ENCODE data around the gene M1AP. TPM values are rescaled to one million over a fixed set of nuclear protein-coding genes. Genes with fewer than 3 reads are reported as not detected.
A peak's percentile ranks its signal among the peaks of the same experiment; 100 is the strongest.

Gene M1AP
- polyA plus RNA-seq, 1 experiment = 0.33 TPM

DNA sequence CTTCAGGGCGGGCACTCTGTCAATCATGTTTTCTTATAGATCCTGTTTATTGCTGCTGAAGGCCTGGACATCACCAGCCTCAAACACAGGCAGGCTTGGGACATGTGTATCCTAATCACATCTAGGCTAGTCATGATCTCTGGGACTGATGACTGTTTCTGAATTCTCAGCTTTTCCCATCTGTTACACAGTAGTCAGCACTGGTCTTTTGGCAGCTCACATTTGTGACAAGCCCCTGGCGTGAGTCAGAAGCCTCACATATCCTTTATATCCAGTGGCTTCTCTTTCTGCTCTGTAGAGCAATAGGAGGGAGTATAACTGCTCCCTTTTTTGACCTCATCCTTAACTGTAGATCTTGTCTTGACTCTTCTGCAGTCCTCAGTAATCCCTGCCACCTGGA is 10.4 kb upstream of the M1AP start:
- H3K4me3 ChIP-seq (ENCODE audit: low read depth, low read length) = no peak overlapping the region
- no peaks in the 10 kb centered on the region for H3K27me3 ChIP-seq (ENCODE audit: control insufficient read depth, insufficient read depth, low read length)
- peak; percentile 47 for DNase-seq (ENCODE audit: low read depth)
- POLR2A ChIA-PET = no interaction called here
- CTCF ChIA-PET = interaction anchor here (1.4 to 2.1 kb wide), 2 partner anchors 17 to 33 kb away, joined by 3 to 6 read pairs; no protein-coding TSS in a partner anchor
- no peaks in the 10 kb centered on the region; the same call in 1 of the 2 replicates for H3K36me3 ChIP-seq (ENCODE audit: control insufficient read depth, insufficient read depth, low read length)
- TF ChIP-seq, protein P1, sequence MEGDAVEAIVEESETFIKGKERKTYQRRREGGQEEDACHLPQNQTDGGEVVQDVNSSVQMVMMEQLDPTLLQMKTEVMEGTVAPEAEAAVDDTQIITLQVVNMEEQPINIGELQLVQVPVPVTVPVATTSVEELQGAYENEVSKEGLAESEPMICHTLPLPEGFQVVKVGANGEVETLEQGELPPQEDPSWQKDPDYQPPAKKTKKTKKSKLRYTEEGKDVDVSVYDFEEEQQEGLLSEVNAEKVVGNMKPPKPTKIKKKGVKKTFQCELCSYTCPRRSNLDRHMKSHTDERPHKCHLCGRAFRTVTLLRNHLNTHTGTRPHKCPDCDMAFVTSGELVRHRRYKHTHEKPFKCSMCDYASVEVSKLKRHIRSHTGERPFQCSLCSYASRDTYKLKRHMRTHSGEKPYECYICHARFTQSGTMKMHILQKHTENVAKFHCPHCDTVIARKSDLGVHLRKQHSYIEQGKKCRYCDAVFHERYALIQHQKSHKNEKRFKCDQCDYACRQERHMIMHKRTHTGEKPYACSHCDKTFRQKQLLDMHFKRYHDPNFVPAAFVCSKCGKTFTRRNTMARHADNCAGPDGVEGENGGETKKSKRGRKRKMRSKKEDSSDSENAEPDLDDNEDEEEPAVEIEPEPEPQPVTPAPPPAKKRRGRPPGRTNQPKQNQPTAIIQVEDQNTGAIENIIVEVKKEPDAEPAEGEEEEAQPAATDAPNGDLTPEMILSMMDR (IDR thresholded peaks at IDR 0.05; ENCODE audit: insufficient read depth, low read depth, low read length) = no peak

DNA sequence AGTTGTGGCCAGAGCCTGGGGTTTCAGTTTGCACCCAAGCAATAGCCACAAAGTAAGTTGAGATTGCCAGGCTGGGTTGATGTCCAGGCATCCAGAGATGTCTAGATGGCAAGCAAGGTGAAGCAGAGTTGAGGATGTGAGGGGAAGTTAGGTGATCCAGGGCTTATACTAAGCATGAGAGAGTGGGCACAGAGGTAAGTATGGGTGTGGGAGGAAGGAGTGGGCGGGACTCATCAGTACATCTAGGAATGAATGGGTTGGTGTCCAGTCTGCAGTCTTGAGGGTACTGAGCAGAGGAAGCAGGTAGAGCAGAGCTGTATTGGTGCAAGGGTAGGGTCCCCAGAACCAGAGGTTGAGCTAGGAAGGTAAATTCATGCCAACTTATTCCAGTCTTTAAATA is 7.4 kb upstream of the M1AP start:
- ChIA-PET CTCF (interaction anchor here (1.1 kb wide), 1 partner anchor 17 kb away, joined by 3 read pairs; no protein-coding TSS in a partner anchor), POLR2A (no interaction called here)
- H3K27me3 ChIP-seq (ENCODE audit: control insufficient read depth, insufficient read depth, low read length) = no peaks in the 10 kb centered on the region
- H3K4me3 ChIP-seq (ENCODE audit: low read depth, low read length) = no peak overlapping the region
- TF ChIP-seq, protein P1 (IDR thresholded peaks at IDR 0.05; ENCODE audit: insufficient read depth, low read depth, low read length) = no peak
- H3K36me3 ChIP-seq (ENCODE audit: control insufficient read depth, insufficient read depth, low read length) = no peaks in the 10 kb centered on the region; the same call in 1 of the 2 replicates
- no peak for DNase-seq (ENCODE audit: low read depth)

DNA sequence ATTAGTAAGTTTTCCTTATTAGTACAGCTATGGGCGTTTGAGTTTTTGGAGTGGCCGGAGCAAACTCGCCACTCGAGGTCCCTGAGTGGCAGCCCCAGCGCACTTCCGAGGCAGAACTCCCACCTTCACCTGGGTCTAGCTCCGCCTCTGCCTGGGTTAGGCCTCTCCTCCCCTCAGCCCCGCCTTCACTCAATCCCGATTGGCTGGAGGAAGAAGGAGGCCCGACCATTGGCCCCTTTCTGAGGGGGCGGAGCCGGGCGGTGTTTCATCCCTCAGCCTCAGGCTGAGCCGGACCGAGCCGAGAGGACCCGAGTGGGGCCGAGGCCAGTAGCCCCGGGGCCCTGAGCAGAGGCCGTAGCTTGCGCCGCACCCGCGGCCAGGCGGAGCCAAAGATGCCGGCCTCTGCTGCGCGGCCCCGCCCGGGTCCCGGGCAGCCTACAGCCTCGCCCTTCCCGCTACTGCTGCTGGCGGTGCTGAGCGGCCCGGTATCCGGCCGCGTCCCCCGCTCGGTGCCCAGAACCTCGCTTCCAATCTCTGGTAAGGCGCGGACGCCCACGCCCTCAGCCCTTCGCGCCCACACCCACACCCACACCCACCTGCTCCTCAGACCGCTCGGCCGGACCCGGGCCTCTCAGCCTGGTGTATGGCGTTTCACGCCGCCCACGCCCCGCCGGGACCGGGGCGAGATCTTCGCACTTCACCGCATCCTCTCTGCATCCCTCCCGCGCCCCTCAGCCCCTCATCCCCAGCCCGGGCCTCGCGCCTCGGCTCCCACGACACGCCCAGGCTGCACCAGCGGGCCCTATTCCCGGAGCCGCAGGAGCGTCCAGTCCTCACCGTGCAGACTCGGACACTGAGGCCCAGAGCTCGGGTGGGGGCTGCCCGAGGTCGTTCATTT is 6.1 kb upstream of the M1AP start, which contains the start of gene SEMA4F:
Gene SEMA4F (plus strand): TSS at position 263 of the 898 bp plus-strand sequence. CDS start 130 bp downstream, at position 393.
- TF ChIP-seq, protein P1 (IDR thresholded peaks at IDR 0.05; ENCODE audit: insufficient read depth, low read depth, low read length) = no peak
- Histone ChIP-seq H3K4me3 (ENCODE audit: low read depth, low read length) (peak within 1 kb of the TSS; percentile 76), H3K27me3 (ENCODE audit: control insufficient read depth, insufficient read depth, low read length) (no peaks in the 10 kb centered on the region), H3K36me3 (ENCODE audit: control insufficient read depth, insufficient read depth, low read length) (no peaks in the 10 kb centered on the region; the same call in 1 of the 2 replicates)
- CTCF ChIA-PET = interaction anchor here (0.7 to 0.9 kb wide), 3 partner anchors 9 to 221 kb away, joined by 3 read pairs; no protein-coding TSS in a partner anchor
- POLR2A ChIA-PET = no interaction called here
- DNase-seq (ENCODE audit: low read depth) = peak; percentile 77

DNA sequence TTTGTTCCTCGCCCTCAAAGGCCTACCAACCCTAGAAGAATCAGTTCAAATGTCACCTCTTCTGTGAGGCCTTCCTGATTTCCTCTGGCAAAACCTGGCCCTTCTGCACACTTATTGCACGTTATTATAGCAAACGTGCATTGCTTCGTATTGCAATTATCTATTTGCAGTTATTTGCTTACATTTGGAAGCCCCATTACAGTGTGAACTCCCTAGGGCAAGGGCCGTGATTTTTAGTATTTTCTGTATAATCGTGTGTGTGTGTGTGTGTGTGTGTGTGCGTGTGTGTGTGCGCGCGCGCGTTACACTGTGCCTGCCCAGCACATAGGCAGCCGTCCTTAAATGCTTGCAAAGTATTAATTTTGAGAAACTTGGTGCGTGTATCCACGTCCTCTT is 5.5 kb upstream of the M1AP start:
- H3K36me3 ChIP-seq (ENCODE audit: control insufficient read depth, insufficient read depth, low read length) = no peaks in the 10 kb centered on the region; the same call in 1 of the 2 replicates
- ChIA-PET POLR2A (no interaction called here), CTCF (interaction anchor here (0.9 kb wide), 1 partner anchor 9 kb away, joined by 3 read pairs; no protein-coding TSS in a partner anchor)
- TF ChIP-seq, protein P1 (IDR thresholded peaks at IDR 0.05; ENCODE audit: insufficient read depth, low read depth, low read length) = no peak
- H3K27me3 ChIP-seq (ENCODE audit: control insufficient read depth, insufficient read depth, low read length) = no peaks in the 10 kb centered on the region
- no peak for DNase-seq (ENCODE audit: low read depth)
- peak overlapping the region; percentile 76 for H3K4me3 ChIP-seq (ENCODE audit: low read depth, low read length)

DNA sequence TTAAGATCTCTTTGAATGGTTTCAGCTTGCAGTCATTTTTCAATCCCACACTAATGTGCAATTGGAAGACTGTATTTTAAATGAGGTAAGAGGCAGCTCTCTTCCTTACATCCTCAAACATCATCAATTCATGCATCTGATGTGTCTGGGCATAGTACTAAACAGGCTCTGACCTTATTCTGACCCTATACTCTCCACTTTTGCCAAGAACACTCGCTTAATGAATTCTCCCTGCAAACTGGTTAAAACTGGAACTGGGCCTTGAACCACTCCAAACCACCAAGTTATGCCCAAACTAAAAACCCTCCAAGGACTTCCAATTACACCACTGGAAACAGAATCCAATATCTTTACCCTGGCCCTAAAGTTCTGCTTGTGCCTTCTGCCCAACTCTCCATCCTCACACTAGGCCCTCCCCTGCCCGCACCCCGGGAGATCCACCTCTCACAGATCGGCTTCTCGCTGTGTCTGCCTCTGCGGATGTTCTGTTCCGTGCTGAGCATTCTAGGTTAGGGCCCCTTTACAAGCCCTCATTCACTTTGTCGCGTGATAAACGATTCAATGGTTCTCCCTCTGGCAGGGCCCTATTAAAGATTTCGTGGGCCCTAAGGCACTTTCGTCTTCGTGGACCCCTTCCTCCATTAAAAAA is 1.2 kb downstream of the M1AP start:
- H3K36me3 ChIP-seq (ENCODE audit: control insufficient read depth, insufficient read depth, low read length) = no peaks in the 10 kb centered on the region
- H3K4me3 ChIP-seq (ENCODE audit: low read depth, low read length) = no peak overlapping the region
- peaks cover 2% of the 10 kb centered on the region; the same call in 1 of the 2 replicates for H3K27me3 ChIP-seq (ENCODE audit: control insufficient read depth, insufficient read depth, low read length)
- ChIA-PET POLR2A (no interaction called here), CTCF (no interaction called here)
- TF ChIP-seq, protein P1 (IDR thresholded peaks at IDR 0.05; ENCODE audit: insufficient read depth, low read depth, low read length) = no peak
- no peak for DNase-seq (ENCODE audit: low read depth)
